HG03354 (cell line): ENCODE measurements around the gene F2RL3.
A peak's percentile ranks its signal among the peaks of the same experiment; 100 is the strongest.

ENCODE experiments used
- ATAC-seq: cut with Tn5 transposase; IDR thresholded peaks from one replicate; pipeline ENCODE4 v1.9.1; 2021; ENCODE audit warnings: mild to moderate bottlenecking; ENCODE audit not compliant: unreplicated experiment, poor library complexity, severe bottlenecking

Gene F2RL3

DNA sequence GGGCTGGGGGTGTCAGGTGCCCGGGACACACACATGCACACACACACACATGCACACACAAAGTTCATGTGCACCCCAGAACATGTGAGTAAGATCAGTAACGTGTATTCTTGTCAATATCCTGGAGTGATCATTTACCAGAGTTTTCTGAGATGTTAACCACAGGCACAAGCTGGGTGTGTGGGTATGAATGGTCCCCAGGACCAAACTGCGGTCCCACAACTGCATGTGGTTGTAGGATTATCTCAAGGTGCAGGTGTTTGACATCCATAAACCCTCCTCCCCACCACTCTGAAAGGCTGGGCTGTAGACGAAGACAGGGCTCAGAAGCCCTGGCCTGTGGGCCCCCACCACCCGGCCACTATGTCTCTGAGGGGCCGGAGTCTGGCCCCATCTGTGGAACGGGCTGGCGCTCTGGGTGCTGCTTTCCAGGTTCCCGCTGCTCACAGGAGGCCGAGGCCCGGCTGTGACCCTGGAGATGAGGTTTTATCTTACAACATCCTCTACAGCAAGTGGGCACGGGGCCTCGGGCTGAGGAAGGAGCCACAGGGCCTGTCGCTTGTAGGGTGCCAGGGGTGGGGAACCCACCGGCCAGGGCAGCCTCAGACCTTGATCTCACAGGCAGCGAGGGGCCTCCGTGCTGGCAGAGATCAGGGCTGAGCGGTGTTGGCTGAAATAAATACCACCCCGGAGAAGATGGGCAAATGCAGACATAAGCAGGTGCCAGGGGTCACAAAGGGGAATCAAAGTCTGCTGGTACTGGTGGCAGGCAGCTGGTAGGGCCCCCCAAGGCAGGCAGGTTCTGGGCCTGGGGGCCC, 4.3 kb downstream of the F2RL3 start:
- ATAC-seq: peak; percentile 39

DNA sequence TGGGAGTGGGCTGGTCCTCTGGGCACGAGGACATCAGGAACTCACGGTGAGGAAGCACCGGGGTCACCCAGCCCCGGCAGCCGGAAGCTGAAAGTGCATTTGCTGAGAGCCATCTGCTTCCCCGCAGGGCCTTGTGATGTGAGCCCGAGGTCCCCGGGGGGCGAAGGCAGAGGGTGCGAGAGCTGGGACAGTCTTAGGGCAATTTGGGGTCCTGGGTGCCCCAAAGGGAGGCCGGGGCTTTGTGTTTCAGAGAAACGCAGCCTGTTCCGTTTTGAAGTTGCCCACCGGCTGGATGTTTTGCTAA, 4.8 kb downstream of the F2RL3 start:
- ATAC-seq: no peak

DNA sequence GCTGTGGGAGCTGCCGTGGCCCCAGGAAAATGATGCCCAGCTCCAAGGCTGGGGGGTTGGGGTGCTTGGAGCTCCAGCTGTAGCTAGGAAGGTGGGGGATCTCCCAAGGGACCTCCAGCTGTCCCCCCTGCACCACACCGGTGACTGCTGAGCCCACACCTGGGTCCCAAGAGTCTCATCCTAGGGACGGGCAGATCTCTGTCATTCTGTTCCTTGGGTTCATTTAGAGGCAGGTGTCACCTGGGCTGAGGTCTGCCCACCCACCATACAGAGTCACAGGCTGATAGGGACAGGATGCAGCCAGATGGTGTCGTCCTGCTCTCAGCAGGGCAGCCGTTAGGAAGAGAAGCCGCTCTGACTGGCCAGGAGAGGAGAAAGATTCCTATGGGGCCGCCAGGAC, 5.3 kb downstream of the F2RL3 start:
- no peak for ATAC-seq

GRCh38 chr19:16895467-16896145, 6.8 kb downstream of the F2RL3 start:
- ATAC-seq: no peak

DNA sequence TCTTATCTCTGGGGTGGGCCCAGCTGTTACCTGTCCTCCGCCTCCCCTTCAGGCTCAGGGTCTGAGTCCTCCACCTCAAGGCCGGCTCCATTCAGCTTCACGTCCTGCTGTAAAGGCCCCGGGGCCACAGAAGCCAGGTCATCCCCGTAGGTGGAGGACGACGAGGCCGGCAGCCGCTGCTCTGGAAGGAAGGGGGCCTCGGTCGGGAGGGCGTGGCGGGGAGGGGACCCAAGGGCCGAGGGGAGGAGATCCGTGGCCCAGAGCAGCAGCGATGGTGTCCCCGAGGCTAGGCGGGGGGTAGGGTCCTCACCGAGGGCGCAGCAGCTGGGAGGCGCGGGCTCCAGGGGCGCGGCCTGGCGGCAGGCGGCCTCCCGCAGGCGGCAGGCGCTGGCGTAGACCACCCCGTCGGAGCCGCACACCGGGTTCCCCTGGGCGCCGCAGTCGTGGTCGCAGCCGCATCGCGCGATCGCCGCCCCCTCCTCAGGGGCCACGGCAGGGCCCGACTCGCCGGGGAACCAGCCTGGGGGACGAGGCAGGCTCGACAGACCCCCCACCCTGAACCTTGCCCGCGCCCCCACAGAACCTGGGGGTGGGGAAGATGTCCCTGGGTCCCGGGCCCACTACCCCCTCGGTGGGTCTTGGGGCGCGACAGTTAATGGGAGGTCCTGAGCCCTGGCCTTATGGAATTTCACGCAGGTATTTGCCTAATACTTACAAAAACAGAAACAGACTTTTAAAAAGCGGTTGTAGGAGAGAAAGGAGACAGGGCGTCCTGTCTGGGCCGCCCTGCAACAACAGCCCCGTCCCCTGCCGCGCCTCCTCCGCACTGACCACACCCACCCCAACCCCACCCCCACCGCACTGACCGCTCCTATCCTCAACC, 7.6 kb downstream of the F2RL3 start:
- ATAC-seq: peak; percentile 4

- ATAC-seq: peak; percentile 49
Measured at GRCh38 chr19:16897029-16897855, 8.4 kb downstream of the F2RL3 start.

DNA sequence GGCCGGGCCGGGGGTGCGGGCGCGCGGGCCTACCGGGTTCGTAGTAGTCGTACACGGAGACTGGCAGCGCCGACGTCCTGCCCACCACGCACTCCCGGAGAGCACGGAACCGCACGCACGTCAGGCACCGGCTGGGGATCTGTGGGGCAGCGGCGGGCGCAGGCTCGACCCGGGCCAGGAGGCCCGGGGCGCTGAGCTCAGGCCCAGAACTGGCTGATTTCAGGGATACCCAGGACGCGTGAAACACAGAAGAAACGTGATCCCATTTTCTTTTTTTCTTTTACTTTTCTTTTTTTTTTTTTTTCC, 9.0 kb downstream of the F2RL3 start:
- peak; percentile 4 for ATAC-seq

- no peak for ATAC-seq
Measured at GRCh38 chr19:16898361-16899015, 9.7 kb downstream of the F2RL3 start.

DNA sequence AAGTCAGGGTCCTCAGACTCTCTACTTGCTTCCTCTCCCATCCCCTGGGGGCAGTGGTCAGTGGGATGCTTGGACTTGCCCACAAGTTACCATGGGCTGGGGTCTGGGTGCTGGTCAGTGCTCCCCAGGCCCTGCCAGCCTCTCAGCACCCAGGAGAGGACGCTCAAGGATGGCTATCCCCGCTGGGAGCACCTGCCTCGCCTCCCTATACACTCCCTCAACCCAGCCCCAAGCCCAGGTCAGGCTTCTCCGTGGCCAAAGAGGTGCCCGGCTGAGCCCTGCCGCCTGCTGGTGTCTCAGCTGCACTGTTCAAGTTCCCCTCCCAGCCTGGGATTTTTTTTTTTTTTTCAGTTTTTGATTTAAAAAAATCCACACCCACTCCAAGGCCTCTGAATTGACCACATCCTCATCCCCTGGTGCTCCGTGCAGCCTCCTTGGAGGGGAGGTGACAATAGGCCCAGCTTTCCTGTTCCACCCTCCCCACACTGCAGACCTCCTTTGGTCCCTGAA, 10.8 kb downstream of the F2RL3 start:
- ATAC-seq: no peak

GRCh38 chr19:16901491-16902175, 12.8 kb downstream of the F2RL3 start:
- ATAC-seq: no peak

GRCh38 chr19:16902545-16902944, 13.7 kb downstream of the F2RL3 start:
- no peak for ATAC-seq

DNA sequence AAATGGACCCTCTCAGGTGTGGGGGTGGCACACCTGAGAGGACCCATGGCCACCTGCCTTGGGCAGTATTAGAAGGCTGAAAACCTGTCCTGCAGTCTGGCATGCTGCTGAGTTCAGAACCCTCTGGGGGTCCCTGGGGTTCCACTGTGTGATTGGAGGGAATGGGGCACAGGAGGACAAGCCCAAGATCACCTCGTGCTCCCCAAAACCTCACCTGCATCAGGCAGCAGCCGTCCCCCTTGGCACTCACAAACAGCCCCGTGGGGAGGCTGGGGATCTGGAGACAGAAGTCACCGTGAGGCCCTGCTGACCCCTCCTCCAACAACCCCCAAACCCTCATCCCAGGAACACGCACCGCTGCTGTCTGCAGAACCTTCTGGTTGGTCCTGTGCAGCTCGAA, 14.5 kb downstream of the F2RL3 start:
- ATAC-seq: no peak

DNA sequence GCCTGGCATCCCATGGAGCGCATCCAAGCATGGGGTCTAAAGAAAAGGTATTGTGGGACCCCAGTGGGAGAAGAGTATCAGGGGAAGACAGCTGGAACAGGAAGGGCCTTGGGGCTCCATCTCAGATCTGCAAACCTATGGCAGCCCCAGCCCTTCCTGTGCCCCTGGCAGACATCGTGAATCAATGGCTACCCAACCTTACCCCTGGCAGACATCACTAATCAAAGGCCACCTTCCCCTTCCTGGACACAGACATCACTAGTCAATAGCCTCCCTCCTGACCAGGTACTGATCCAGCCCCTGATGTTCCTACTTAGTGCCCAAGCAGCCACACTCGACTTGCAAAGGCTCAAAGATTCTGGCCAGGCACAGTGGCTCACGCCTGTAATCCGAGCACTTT, 15.8 kb downstream of the F2RL3 start:
- no peak for ATAC-seq

DNA sequence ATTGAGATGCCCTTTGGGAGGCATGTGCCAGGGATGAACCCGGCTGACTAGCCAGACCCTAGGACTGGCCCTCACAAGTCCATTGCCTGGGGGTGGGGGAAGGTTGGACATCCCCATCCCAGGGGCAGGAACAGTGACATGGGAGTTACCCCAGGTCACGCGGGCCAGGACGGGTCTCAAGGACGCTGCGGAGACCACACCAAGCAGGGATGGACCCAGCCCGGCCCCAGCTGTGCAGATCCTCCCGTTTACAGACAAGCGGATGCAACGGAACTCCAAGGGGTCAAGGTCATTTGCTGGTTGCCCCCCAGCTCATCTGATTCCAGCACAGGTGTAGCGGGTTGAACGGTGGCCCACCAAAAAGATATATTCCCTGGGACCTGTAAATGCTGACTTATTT, 20.0 kb downstream of the F2RL3 start:
- no peak for ATAC-seq

- no peak for ATAC-seq
Measured at GRCh38 chr19:16911046-16911445, 22.2 kb downstream of the F2RL3 start.

GRCh38 chr19:16912780-16913179, 24.0 kb downstream of the F2RL3 start:
- no peak for ATAC-seq

- no peak for ATAC-seq
Measured at GRCh38 chr19:16914421-16914820, 25.6 kb downstream of the F2RL3 start.

- ATAC-seq: no peak
Measured at GRCh38 chr19:16915135-16915534, 26.3 kb downstream of the F2RL3 start.

DNA sequence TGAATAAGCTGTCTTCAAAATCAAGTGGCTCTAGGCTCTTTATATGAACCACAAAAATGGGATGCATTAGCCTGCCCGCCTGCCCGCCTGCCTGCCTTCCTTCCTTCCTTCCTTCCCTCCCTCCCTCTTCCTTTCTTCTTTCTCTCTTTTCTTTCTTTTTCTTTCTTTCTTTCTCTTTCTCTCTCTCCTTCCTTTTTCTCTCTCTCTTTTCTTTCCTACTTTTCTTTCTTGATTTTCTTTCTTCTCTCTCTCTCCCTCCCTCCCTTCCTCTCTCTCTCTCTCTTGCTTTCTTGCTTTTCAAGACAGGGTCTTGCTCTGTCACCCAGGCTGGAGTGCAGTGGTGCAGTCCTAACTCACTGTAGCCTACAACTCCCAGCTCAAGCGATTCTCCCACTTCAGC, 26.9 kb downstream of the F2RL3 start:
- ATAC-seq: no peak
